Right atrium auricular region (tissue), 2 donors: ENCODE results near the gene KAT7. TPM values are rescaled to one million over a fixed set of nuclear protein-coding genes. Genes with fewer than 3 reads are reported as not detected.

Source experiments
- DNase-seq: peaks from one replicate; pipeline ENCODE4 v3.0.0-alpha.2; 2019; ENCODE audit warnings: low spot score
- H3K27ac ChIP-seq, 2 donors: fragments of 200-600 bp; sonication (generic); 1 replicate in 1 of 2; 2 replicates in 1 of 2; pipeline ENCODE4 v1.5.1; 2016 to 2019
- H3K27me3 ChIP-seq, 2 donors: fragments of 200-600 bp; sonication (generic); one replicate each; pipeline versions ENCODE4 v1.5.1 to v1.6.0; 2017 to 2019
- H3K36me3 ChIP-seq: fragments of 200-600 bp; sonication (generic); one replicate; pipeline ENCODE4 v1.5.1; 2016
- H3K4me1 ChIP-seq, 2 donors: fragments of 200-600 bp; sonication (generic); one replicate each; pipeline versions ENCODE4 v1.5.1 to v1.6.0; 2017 to 2019
- H3K4me3 ChIP-seq, 2 donors: fragments of 200-600 bp; sonication (generic); 1 replicate in 1 of 2; 2 replicates in 1 of 2; pipeline ENCODE4 v1.5.1; 2017 to 2019; ENCODE audit warnings: mild to moderate bottlenecking in 1 of 2, moderate library complexity in 1 of 2
- H3K9me3 ChIP-seq, 2 donors: fragments of 200-600 bp; sonication (generic); one replicate each; pipeline ENCODE4 v1.5.1; 2019
- total RNA-seq, 2 donors: library from RNA; depleted of rRNA; stranded (reverse); fragments of >200 nt; gene quantifications; one replicate each; pipeline ENCODE4 v1.1.0, GENCODE V29; 2016
- TF ChIP-seq, protein P1 (sequence below), 2 donors: fragments of 200-600 bp; sonication (generic); IDR thresholded peaks; one replicate each; pipeline ENCODE4 v1.5.1; 2019; ENCODE audit warnings: antibody characterized with exemption in 2 of 2

The KAT7 gene
- total RNA-seq, 2 donors from 2014 or later: 30.5 to 38.2 TPM

DNA sequence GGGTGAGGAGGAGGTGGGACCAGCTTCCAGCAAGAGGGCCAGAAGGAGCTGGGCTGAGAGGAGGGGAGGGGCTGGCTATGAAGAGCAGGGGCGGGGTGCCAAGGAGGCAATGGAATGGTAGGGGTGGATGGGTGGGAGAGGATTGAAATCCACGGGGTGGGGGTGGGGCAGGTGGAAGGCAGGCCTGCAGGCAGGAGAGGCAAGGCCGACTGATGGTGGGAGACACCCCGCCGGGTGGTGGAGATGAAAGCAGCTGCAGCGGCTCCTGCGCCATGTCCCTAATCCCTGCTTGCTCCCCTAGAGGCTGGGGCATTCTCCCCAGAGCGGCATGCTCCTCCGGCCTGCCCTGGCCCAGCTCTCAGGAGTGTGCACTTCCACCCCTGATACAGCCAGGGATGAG is 87.2 kb downstream of the KAT7 start:
- H3K4me3 ChIP-seq: no peak overlapping the region
- peaks cover under 1 to 5% of the 10 kb centered on the region in 2 donors for H3K27me3 ChIP-seq
- H3K27ac ChIP-seq: no peak overlapping the region
- TF ChIP-seq, protein P1, sequence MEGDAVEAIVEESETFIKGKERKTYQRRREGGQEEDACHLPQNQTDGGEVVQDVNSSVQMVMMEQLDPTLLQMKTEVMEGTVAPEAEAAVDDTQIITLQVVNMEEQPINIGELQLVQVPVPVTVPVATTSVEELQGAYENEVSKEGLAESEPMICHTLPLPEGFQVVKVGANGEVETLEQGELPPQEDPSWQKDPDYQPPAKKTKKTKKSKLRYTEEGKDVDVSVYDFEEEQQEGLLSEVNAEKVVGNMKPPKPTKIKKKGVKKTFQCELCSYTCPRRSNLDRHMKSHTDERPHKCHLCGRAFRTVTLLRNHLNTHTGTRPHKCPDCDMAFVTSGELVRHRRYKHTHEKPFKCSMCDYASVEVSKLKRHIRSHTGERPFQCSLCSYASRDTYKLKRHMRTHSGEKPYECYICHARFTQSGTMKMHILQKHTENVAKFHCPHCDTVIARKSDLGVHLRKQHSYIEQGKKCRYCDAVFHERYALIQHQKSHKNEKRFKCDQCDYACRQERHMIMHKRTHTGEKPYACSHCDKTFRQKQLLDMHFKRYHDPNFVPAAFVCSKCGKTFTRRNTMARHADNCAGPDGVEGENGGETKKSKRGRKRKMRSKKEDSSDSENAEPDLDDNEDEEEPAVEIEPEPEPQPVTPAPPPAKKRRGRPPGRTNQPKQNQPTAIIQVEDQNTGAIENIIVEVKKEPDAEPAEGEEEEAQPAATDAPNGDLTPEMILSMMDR (IDR thresholded peaks at IDR 0.05): no peak
- no peaks in the 10 kb centered on the region for H3K36me3 ChIP-seq
- DNase-seq: no peak
- H3K4me1 ChIP-seq: peaks cover 0 to 7% of the 10 kb centered on the region in 2 donors
- no peaks in the 10 kb centered on the region for H3K9me3 ChIP-seq

DNA sequence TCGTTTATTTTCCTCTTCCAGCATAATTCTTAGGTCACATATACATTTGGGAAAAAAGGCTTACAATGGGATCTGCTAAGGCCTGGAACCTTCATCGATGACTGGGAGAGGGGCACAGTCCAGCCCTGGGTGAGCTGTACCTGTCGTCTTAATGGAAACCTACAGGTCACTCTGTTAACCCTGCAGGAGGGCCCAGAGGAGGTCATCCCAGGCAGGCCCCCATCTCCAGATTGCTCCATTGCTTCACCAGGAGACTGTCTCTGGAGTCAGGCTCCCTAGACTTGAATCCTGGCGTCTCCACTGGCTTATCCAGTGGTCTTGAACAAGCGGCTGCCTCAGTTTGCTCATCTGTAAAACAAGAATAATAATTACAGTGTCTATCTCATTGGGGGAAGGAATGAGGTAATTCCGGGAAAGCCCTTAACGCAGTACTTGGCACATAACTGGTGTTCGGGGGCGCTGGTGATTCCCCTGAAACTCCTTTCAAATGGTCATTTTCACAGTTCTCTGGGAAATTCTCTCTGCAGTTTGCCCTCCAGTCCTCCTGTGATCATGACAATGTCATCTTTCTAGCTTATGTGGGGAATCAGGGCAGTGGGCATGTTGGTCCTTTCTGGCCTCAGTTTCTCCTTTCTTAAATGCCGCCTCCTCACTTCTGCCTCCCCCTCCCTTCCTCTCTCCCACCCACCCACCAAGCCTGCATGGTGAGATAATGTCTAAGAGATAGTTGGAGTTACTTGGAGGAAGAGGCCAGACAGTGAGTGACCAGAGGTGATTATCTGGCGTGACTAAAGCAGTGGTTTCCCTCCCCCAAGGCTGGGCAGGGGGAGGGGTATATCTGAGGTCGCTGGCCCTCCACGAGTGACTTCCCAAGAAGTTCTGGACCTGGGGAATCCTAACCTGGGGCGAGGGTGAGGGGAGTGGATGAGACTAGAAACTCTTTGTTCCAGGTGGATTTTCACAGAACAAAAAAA is 90.7 kb downstream of the KAT7 start:
- Histone ChIP-seq H3K27me3 (peaks cover 5% of the 10 kb centered on the region in 2 donors), H3K27ac (no peak overlapping the region)
- TF ChIP-seq, protein P1 (IDR thresholded peaks at IDR 0.05): no peak

DNA sequence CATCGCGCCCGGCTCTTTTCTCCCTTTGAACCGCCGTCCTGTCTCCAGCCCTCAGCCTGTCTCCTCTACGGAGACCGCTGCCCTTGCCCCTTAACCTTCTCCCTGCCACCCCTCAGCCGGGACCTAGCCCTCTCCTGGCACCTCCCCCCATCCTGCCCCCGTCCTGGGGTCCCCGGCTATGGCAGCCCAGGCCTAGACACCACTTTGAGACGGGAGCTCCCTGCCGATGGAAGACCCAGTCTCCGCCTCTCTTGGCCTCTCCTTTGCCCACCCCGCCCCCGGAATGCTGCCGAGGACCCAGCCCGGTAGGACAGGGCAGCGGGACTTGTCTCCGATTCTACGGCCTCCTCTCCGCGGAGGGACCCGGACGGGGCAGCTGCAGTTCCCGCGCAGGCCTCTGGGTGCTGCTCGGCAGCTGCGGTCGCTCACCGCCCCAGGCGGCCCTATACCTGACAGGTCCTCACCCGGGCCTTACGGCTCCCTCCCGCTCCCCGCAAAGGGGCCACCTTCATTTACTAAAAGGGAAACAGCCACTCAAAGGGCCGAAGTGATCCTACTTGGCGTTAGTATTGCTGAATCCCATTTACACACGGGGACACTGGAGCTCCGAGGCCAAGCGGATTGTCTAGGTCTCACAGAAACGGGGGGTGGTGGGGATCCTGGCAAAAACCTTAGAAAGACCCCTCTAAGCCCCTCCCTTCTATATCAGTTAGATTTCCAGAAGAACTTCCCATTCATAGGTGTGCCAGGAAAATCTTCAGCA is 92.0 kb downstream of the KAT7 start:
- TF ChIP-seq, protein P1 (IDR thresholded peaks at IDR 0.05): peak; percentile 96 to 99
- Histone ChIP-seq H3K36me3 (no peaks in the 10 kb centered on the region), H3K27me3 (peaks cover 5% of the 10 kb centered on the region in 2 donors), H3K4me3 (no peak overlapping the region), H3K4me1 (peaks cover 0 to 7% of the 10 kb centered on the region in 2 donors), H3K9me3 (no peaks in the 10 kb centered on the region), H3K27ac (no peak overlapping the region)
- DNase-seq: peak; percentile 79

More for the DNA sequence above, 90.7 kb downstream of the KAT7 start:
- H3K4me3 ChIP-seq: no peak overlapping the region
- no peak for DNase-seq
- H3K9me3 ChIP-seq: no peaks in the 10 kb centered on the region
- no peaks in the 10 kb centered on the region for H3K36me3 ChIP-seq
- H3K4me1 ChIP-seq: peaks cover 0 to 7% of the 10 kb centered on the region in 2 donors

DNA sequence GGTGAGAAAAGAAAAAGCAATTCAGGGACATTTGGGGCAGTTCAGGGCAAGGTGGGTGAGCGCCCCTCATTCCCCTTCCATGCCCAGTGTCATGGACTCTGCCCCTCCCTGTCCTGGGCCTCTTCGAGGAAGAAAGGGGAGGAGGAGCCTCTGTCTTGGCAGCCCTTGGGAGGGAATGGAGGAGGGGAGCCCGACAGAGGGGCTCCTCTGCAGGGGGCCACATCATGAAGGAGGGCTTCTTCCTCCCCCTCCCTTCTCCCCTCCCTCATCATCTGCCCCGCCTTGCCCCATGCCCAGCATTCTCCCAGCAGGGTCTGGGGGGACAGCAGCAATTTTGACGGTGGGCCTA is 92.5 kb downstream of the KAT7 start:
- Histone ChIP-seq H3K4me1 (peaks cover 0 to 7% of the 10 kb centered on the region in 2 donors), H3K4me3 (no peak overlapping the region), H3K27ac (no peak overlapping the region), H3K36me3 (no peaks in the 10 kb centered on the region), H3K27me3 (peaks cover 5% of the 10 kb centered on the region in 2 donors), H3K9me3 (no peaks in the 10 kb centered on the region)
- TF ChIP-seq, protein P1 (IDR thresholded peaks at IDR 0.05): no peak
- DNase-seq: no peak

DNA sequence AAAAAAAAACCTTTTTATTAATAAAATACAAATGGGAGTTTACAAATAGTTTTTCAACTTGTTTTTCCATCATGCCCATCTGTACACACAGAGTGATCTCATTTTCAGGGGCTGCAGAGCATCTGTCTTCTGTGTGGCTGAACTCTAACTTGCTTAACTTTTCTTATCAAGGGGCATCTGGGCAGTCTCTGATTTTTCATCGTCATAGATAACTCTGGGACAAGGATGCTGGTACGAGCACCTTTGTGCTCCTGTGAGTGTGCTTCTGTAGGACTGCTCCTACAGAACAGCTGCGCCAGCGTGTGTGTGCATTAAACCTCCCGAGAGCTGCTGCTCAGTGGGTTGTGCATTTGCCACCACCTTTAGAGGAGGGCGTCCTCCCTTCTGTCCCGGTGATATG is 94.0 kb downstream of the KAT7 start:
- Histone ChIP-seq H3K27ac (no peak overlapping the region), H3K27me3 (peaks cover 5% of the 10 kb centered on the region in 2 donors), H3K9me3 (no peaks in the 10 kb centered on the region), H3K36me3 (no peaks in the 10 kb centered on the region), H3K4me1 (peaks cover 0 to 7% of the 10 kb centered on the region in 2 donors), H3K4me3 (no peak overlapping the region)
- DNase-seq: no peak
- TF ChIP-seq, protein P1 (IDR thresholded peaks at IDR 0.05): no peak

Other genes starting within 250 kb of the KAT7 start
- gene NXPH3, start 212.8 kb upstream of the KAT7 start, total RNA-seq: 1 to 10 TPM; 3.4 to 8.8 TPM
- 10 to 100 TPM; 40.9 to 71.8 TPM for gene SPOP, start 110.6 kb upstream of the KAT7 start, total RNA-seq
- gene SLC35B1, start 80.7 kb upstream of the KAT7 start, total RNA-seq: 10 to 100 TPM; 54.1 to 83.6 TPM
- 10 to 100 TPM; 15.1 to 15.5 TPM for gene FAM117A, start 24.6 kb upstream of the KAT7 start, total RNA-seq
- not detected for gene TAC4, start 59.4 kb downstream of the KAT7 start, total RNA-seq
- under 1 TPM in 1 of 2 donors, not detected in 1; 0.71 TPM for gene DLX4, start 180.5 kb downstream of the KAT7 start, total RNA-seq
- gene DLX3, start 206.5 kb downstream of the KAT7 start, total RNA-seq: under 1 TPM in 1 of 2 donors, not detected in 1; 0.12 TPM